AG09319 (cell line): Measurements from ENCODE around the gene DPYD.
A peak's percentile ranks its signal among the peaks of the same experiment; 100 is the strongest.

Source experiments
- DNase-seq: peaks from one replicate; pipeline ENCODE4 v3.0.0-alpha.2; 2010; ENCODE audit warnings: low read depth; ENCODE audit errors: extremely low read depth
- CTCF ChIP-seq: IDR thresholded peaks from 2 replicates; pipeline ENCODE4 v1.5.1; 2011; ENCODE audit warnings: low read depth, mild to moderate bottlenecking, inconsistent platforms, low read length, moderate library complexity

Gene DPYD

GRCh38 chr1:97920832-97921571 lies at the start of gene DPYD:
Gene DPYD (minus strand): TSS chr1:97921034. CDS start chr1:97920922, 112 bp downstream.
- TF ChIP-seq CTCF, result no peak
- DNase-seq, result peak; percentile 60

- DNase-seq, result no peak
- no peak for TF ChIP-seq CTCF
Observed at GRCh38 chr1:97960470-97960869, 39.6 kb upstream of the DPYD start.

GRCh38 chr1:97947695-97948094 lies 26.9 kb upstream of the DPYD start:
- DNase-seq, result no peak
- no peak for TF ChIP-seq CTCF

GRCh38 chr1:97943354-97943753 lies 22.5 kb upstream of the DPYD start:
- TF ChIP-seq CTCF, result no peak
- DNase-seq, result peak; percentile 66

GRCh38 chr1:97942161-97943123 lies 21.6 kb upstream of the DPYD start:
- DNase-seq, result no peak
- TF ChIP-seq CTCF, result no peak

- TF ChIP-seq CTCF, result no peak
- no peak for DNase-seq
Observed at GRCh38 chr1:97938285-97938642, 17.4 kb upstream of the DPYD start.

GRCh38 chr1:97936976-97937375 lies 16.1 kb upstream of the DPYD start:
- no peak for TF ChIP-seq CTCF
- no peak for DNase-seq
